ENCODE data around the gene TAF11L2.
"Not testable (repeated sequence)": the region's sequence is repeated elsewhere in the genome, so short reads cannot be mapped to it uniquely, and the experiment has no call there.

TAF11L2 gene

GRCh38 chr5:17497446-17497845, 585 bp upstream of the TAF11L2 start:
- no peak for TF ChIP-seq CTCF (IDR thresholded peaks at IDR 0.05; ENCODE audit: insufficient read depth, missing control alignments)
- no peak for FAIRE-seq

GRCh38 chr5:17511775-17512325, 13.8 kb downstream of the TAF11L2 start:
- no peak for FAIRE-seq

More at GRCh38 chr5:17497446-17497845, 585 bp upstream of the TAF11L2 start:
- DNase-seq (ENCODE audit: insufficient read length, low spot score): no peak

GRCh38 chr5:17517526-17517925, 19.5 kb downstream of the TAF11L2 start:
- DNase-seq (ENCODE audit: insufficient read length, low spot score); FAIRE-seq: not testable (repeated sequence)

More at GRCh38 chr5:17511775-17512325, 13.8 kb downstream of the TAF11L2 start:
- no peak for DNase-seq (ENCODE audit: insufficient read length, low spot score)
- no peak for TF ChIP-seq CTCF (IDR thresholded peaks at IDR 0.05; ENCODE audit: insufficient read depth, missing control alignments)

GRCh38 chr5:17518067-17518466, 20.0 kb downstream of the TAF11L2 start, which contains the start of gene TAF11L3:
TAF11L3 (plus strand) TSS chr5:17518367.
- DNase-seq (ENCODE audit: insufficient read length, low spot score); FAIRE-seq: not testable (repeated sequence)

- DNase-seq (ENCODE audit: insufficient read length, low spot score); FAIRE-seq: not testable (repeated sequence)
Measured at GRCh38 chr5:17519508-17519907, 21.5 kb downstream of the TAF11L2 start.

DNA sequence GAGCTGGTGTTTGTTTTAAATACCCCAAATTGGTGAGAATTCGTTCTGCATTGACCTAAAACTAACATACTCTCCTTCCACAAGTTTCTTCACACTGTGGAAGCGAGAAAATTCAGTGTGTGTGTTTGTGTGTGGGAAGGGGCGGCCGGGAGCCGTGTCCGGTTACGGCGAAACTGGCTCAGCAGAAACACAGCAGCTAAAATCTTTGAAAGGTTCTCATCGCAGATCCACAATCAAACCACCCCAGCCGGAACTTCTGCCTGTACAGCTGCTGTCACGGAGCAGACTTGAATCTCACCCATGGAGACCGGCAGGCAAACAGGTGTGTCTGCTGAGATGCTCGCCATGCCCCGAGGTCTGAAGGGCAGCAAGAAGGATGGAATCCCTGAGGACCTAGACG, 23.5 kb downstream of the TAF11L2 start, which contains the start of gene TAF11L4:
Gene TAF11L4, plus strand, starts transcription at position 301 of the 400 bp plus-strand sequence.
- FAIRE-seq; DNase-seq (ENCODE audit: insufficient read length, low spot score): not testable (repeated sequence)

DNA sequence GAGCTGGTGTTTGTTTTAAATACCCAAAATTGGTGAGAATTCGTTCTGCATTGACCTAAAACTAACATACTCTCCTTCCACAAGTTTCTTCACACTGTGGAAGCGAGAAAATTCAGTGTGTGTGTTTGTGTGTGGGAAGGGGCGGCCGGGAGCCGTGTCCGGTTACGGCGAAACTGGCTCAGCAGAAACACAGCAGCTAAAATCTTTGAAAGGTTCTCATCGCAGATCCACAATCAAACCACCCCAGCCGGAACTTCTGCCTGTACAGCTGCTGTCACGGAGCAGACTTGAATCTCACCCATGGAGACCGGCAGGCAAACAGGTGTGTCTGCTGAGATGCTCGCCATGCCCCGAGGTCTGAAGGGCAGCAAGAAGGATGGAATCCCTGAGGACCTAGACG, 26.9 kb downstream of the TAF11L2 start, which contains the start of gene TAF11L5:
Gene TAF11L5, plus strand, starts transcription at position 301 of the 400 bp plus-strand sequence.
- not testable (repeated sequence) for FAIRE-seq

DNA sequence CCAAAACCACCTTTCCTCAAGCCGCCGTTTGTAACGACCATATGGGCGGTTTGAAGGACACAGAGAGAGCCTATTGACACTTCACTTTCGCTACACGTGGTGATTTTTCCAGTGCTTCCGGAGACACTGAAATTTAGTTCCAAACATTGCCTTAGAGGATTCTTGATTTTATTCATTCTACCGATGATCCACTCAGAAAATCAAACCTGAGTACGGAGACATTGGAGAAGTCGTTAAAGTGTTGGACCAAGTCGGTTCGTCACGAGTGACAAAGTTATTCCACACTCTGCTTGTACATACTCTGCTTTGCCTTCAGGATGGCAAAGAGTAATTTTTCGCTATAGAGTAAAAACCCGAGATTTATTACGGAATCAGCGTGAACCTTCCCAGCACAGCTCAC, 28.5 kb downstream of the TAF11L2 start:
- not testable (repeated sequence) for FAIRE-seq; DNase-seq (ENCODE audit: insufficient read length, low spot score)

More for the DNA sequence above, 26.9 kb downstream of the TAF11L2 start, which contains the start of gene TAF11L5:
- DNase-seq (ENCODE audit: insufficient read length, low spot score): not testable (repeated sequence)

- not testable (repeated sequence) for DNase-seq (ENCODE audit: insufficient read length, low spot score); FAIRE-seq
Measured at GRCh38 chr5:17528369-17528768, 30.3 kb downstream of the TAF11L2 start, which contains the start of gene TAF11L6. TAF11L6 (plus strand) TSS chr5:17528669.
